ENCODE measurements around the gene CXCR3.
"Not testable (repeated sequence)": the region's sequence is repeated elsewhere in the genome, so short reads cannot be mapped to it uniquely, and the experiment has no call there.

CXCR3 gene

GRCh38 chrX:71607488-71607887 is 10.8 kb downstream of the CXCR3 start:
- no peak for DNase-seq

- DNase-seq, result no peak
These were observed 11.6 kb downstream of the CXCR3 start for GRCh38 chrX:71606536-71607216.

DNA sequence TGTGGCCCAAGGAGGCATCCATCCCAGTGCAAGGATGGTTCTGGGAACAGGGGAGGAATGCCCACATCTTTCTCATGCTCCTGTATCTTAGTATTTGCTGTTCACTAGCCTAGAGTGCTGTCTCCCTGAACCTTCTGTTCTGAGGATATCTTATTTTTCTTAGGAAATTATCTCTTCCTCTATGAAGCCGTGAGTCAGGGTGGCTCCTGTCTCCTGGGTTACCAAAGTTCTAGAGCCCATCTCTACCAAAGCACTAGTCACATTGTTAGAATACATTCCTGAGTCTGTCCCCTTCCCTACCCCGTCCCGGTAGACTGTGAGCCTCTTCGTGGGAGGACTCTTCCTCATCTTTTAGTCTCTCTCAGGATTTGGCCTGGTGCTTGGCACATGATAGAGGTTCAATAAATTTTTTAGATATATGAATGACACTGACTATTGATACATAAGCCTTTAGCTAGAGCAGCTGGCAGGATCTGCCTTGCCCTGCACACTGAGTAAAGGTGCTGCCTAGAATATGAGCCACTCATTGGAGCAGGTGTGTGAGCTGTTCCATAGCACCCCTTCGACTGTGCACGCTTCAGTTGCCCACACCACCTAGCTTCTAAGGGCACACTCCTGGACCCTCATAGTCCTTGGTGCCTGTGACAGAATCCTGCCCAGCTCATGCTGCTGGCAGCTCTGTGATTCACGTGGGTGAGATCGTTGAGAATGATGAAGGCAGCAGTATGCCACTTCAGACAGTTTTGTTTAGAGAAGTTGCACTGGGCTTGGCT is 13.3 kb downstream of the CXCR3 start:
- no peak for DNase-seq

- no peak for DNase-seq
These were observed 14.2 kb downstream of the CXCR3 start for GRCh38 chrX:71604141-71604540.

DNA sequence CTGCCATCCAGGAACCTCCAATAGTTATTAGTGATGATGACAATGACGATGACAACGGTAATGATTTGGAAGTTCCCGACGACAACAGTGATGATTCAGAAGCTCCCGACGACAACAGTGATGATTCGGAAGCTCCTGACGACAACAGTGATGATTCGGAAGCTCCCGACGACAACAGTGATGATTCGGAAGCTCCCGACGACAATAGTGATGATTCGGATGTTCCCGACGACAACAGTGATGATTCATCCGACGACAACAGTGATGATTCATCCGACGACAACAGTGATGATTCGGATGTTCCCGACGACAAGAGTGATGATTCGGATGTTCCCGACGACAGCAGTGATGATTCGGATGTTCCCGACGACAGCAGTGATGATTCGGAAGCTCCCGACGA is 14.7 kb downstream of the CXCR3 start:
- no peak for DNase-seq

DNA sequence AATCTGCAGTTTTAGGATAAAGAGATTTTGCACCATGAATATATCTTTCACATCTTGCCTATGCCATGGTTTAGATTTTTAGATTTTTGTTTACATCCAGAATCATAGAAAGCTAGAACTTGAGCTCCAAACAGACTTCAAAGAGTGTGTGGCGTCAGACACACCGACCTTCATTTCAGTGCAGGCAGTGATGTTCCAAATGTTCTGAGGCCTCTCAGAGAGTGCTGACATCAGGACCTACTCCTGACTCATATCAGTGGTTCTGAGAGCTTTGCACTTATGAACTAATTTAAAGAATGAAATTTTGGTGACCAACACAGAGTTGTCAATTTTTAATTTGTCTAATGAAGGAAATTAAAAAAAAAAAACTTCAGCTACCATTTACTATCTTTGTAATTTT is 18.3 kb downstream of the CXCR3 start:
- DNase-seq, result no peak

- DNase-seq, result not testable (repeated sequence)
These were observed 25.1 kb downstream of the CXCR3 start for GRCh38 chrX:71593210-71593609.

DNA sequence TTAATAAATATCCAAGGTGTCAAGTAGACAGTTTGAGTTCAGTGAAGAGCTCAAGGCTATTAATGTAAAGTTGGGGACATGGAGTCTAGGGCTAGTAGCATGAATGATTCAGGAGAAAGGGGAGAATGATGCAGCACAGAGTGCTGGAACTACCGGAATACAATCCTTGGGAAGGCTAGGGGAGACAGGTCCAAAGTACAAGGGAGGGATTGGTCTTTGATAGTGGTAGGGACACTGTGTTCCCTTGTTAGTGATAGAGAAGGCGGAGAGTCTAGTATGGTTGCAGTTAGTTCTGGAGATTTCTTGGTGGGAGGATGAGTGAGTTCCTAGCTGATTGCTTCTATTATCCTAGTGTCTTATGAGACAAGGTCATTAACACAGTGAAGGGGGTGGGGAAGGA is 31.4 kb downstream of the CXCR3 start:
- DNase-seq, result no peak

DNA sequence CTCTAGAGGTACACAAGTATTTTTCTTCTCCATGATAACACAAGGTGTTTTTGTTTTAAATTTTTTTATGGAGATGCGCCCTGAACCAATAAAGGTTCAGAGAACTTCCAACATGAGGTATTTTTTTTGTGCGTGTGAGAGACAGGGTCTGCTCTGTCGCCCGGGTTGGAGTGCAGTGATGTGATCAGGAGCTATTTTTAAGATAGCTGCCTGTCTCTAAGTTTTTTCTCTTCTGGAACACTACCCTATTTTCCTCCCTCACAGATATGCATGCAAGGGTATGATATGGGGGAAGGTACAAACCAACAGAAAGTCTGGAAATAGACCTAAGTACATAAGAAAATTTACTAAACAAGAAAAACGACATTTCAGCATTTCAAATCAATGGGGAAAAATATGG is 37.1 kb downstream of the CXCR3 start:
- DNase-seq, result no peak

GRCh38 chrX:71579990-71580380 is 38.3 kb downstream of the CXCR3 start:
- DNase-seq, result no peak

- DNase-seq, result no peak
These were observed 38.9 kb downstream of the CXCR3 start for GRCh38 chrX:71579136-71579989.

GRCh38 chrX:71578253-71579135 is 39.8 kb downstream of the CXCR3 start, which contains the start of gene GCNA:
Gene GCNA (plus strand): TSS chrX:71578437. CDS start chrX:71580822, 2,385 bp downstream.
- DNase-seq, result no peak

DNA sequence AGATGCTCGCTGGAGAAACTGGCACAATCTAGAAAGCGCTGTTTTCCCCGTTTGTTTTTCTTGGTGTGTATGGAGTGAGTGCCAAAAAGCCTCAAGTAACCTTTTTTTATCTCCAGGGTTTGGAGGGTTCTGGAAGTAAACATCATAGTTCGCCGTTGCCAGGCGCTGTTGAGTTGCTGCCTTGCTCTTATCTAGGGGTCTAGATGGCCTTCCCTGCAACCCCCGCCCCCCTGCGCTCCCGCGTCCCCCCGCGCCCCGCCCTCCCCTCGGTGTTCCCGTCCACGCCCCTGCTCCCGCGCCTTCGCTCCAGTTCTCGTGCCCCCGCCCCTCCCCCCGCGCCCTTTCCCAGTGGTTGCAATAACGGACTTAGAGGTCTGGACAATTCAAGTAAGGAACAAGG is 40.6 kb downstream of the CXCR3 start:
- DNase-seq, result no peak

- no peak for DNase-seq
These were observed 44.7 kb downstream of the CXCR3 start for GRCh38 chrX:71573590-71573989.

DNA sequence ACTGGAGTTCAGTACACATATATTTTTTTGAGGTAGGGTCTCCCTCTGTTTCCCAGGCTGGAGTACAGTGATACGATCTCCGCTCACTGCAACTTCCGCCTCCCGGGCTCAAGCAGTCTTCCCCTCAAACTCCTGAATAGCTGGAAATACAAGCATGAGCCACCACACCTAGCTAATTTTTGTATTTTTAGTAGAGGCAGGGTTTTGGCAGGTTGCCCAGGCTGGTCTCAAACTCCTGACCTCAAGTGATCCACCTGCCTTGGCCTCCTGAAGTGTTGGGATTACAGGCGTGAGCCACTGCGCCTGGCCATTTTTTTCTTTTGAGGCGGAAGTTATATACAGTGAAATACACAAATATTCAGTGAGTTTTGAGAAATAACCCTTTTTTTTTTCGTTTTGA is 46.9 kb downstream of the CXCR3 start:
- DNase-seq, result not testable (repeated sequence)

Data from hematopoietic multipotent progenitor cell treated with erythropoietin and hydrocortisone succinate and interleukin-3 and kit ligand, for 4 days (in vitro differentiated cells).